GDM1 (cell line): ENCODE data around the gene OR10P1.
A peak's percentile ranks its signal among the peaks of the same experiment; 100 is the strongest.

ENCODE experiments used
- DNase-seq: peaks from one replicate; lab custom pipeline; 2025; lab: John Stamatoyannopoulos, UW

The OR10P1 gene

DNA sequence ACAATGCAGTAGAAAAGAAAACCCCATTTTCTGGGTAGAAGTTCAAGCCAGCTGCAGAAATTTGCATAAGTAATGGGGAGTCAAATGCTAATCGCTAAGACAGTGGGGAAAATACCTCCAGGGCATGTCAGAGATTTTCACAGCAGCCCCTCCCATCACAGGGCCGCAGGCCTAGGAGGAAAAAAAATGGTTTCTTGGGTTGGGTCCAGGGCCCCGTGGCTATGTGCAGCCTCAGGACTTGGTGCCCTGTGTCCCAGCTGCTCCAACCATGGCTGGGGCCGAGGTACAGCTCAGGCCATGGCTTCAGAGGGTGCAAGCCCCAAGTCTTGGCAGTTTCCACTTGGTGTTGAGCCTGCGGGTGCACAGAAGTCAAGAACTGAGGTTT lies 14.6 kb downstream of the OR10P1 start:
- no peak for DNase-seq

- DNase-seq = no peak
Observed at GRCh38 chr12:55652352-55652751, 15.7 kb downstream of the OR10P1 start.

DNA sequence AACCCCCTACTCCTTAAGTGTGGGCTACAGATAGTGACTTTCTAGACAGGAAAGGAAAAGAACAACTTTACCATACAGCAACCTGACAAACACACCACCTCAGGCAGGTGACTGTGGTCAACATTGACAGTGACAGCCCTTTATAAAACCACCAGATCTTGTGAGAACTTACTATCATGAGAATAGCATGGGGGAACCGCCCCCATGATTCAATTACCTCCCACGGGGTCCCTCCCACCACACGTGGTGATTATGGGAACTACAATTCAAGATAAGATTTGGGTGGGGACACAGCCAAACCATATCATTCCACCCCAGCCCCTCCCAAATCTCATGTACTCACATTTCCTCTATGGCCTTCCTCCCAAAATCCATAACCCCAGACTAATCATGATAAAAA lies 16.3 kb downstream of the OR10P1 start:
- DNase-seq = no peak

- DNase-seq = no peak
Observed at GRCh38 chr12:55654511-55655214, 18.0 kb downstream of the OR10P1 start.

- no peak for DNase-seq
Observed at GRCh38 chr12:55657212-55657611, 20.5 kb downstream of the OR10P1 start.

DNA sequence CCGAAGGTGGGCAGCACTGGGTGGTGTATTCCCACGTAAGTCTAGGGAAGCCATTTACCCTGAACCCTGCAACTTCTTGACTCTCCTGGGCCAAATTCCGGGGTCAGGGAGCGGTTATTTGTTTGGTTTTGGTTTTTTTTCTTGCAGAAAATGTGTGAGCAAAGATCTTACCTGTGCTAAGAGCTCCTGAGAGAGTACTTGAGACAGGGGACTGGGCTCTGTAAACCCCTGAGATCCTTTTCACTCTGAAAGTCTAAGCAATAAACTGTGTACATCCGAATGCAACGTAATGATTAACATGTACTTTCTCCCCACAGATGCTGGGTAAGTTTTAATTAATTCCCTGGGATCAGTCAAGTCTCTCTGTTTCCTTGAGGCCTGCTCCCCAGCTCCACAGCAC lies 21.5 kb downstream of the OR10P1 start:
- no peak for DNase-seq

- DNase-seq = no peak
Observed at GRCh38 chr12:55658635-55659391, 22.1 kb downstream of the OR10P1 start.

DNA sequence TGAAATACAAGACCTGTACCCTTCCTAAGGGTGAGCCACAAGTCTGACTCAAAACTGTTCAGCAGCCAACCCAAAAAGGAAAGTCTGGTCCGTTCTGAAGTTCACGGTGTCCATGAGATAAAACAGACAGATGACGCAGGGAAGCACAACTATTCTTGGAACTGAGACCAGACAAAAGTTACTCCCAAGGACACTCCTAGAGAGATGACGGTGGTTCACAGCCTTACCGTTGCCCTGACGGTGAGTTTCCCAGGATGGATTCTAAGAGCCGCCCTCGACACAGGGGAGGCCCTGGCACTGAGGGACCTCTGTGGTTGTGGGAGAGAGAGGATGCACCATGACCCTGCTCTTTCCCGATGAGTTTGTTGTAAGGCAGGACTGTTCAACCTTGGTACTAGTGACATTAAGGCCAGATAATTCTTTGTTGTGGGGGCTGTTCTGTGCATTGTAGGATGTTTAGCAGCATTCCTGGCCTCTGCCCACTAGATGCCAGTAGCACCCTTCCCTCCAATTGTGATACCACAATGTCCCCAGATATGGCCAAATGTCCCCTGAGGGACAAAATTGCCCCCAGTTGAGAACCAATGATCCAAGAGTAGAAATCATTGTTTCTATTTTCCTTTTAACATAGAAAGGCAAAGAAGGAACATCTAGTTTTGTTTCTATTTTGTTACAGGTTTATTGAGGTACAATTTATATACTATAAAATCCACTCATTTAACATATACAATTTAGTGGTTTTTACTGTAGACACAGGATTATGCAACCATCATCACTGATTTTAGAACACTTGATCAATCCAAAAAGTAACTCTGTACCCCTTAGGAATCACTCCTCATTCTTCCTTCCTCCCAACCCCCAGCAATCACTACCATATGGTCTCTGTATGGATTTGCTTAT lies 23.0 kb downstream of the OR10P1 start:
- peak; percentile 14 for DNase-seq

DNA sequence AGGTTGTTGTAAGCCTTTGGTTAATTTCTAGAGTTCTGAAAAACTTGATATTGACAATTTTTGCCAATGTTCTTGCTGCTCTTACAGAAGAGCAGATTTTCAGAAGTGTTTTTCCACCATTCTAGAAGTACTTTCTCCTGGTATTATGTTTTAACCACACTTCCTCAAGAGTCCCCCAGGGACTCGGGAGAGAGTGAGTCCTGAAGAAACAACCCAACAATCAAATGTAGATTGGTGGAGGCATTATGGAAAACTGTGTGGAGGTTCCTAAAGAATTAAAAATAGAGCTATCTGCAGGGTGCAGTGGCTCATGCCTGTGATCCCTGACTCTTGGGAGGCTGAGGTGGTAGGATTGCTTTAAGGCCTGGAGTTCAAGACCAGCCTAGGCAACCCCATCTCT lies 26.7 kb downstream of the OR10P1 start:
- no peak for DNase-seq

DNA sequence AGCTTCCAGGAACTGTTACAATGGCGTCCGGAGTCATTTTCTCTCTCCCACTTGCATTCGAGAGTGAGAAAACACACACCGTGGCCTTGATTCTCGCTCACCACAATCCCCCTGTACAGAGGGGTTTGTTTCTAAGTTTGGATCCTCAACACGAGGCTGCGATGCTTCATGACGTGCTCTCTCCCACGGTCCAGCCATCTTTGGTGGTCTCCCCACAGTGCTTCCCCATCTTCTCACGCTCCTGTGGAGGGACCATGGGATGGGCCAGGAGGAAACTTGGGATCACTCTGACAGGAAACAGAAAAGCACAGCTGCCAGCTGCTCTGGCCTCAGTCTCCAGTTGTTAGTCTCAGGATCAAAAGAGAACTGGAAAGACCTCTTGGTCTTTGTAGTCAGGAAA lies 28.1 kb downstream of the OR10P1 start:
- no peak for DNase-seq

DNA sequence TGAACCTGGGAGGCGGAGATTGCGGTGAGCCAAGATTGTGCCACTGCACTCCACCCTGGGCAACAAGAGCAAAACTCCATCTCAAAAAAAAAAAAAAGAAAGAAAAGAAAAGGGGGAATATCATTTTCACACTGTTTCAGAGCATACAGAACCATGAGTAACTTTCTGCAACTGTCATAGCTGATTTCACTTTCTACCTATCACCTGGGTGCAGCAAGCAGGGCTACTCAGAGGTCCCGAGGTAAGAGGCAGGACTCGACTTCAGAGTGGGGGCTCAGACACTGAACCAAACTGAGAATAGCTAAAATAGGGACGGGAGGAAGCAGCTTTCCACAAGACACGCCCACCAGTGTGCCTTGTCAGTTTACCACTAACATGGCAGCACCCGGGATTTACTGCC lies 29.8 kb downstream of the OR10P1 start:
- no peak for DNase-seq

DNA sequence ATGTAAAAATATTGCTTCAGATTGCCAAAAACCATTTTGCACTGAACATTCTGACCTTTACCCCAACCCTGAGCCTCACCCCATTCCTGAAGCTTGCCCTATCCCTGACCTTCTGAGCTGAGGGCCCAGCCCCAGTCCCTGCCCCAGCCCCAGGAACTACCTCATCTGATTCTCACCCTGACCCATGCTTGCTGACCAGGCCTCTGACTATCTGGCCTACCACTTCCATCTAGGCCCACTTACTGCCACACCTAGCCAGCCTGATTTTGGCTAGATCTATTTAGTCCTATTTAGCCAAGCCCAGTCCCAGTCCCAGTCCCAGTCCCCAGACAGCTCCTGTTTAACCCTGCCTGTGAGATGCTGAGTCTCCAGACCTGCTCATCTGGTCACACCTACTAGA lies 33.6 kb downstream of the OR10P1 start:
- DNase-seq = no peak

DNA sequence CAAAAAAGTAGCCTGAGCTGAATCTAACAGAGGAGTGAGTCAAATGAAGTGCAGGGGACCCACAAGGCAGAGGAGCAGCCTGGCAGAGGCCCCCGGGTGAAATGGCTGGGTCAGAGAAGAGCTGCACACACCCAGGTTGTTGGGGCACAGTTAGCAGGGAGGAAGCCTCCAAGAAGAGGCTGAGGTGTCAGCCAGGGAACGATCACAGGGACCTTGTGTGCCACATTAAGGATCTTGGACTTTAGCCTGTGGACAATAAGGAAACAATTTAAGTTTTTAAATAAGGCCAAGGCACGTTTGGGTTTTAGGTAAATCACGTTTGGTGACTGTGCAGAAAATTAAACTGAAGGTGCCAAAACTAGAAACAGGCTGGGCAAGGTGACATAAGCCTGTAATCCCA lies 35.1 kb downstream of the OR10P1 start:
- DNase-seq = no peak

DNA sequence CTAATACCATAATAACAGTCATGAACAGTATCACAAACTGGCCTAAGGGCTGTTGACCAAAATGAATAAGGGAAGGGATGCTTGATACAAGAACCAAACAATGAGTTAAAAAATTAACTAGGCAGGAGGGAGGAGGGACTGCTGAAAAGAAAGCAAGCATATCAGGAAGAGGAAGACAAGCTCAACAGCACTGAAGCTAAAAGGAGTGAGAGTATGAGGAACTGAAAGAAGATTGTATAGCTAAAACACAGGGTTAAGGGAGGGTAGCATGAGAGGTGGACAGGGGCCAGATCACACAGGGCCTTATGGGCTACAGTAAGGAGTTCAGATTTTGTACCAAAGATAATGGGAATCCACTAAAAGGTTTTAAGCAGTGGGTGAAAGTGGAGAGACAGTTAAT lies 36.9 kb downstream of the OR10P1 start:
- DNase-seq = no peak

GRCh38 chr12:55675666-55676065 lies 39.0 kb downstream of the OR10P1 start:
- DNase-seq = no peak

GRCh38 chr12:55676707-55677106 lies 40.0 kb downstream of the OR10P1 start:
- DNase-seq = no peak

GRCh38 chr12:55679691-55680090 lies 43.0 kb downstream of the OR10P1 start:
- no peak for DNase-seq

- DNase-seq = no peak
Observed at GRCh38 chr12:55681142-55682077, 44.7 kb downstream of the OR10P1 start.

DNA sequence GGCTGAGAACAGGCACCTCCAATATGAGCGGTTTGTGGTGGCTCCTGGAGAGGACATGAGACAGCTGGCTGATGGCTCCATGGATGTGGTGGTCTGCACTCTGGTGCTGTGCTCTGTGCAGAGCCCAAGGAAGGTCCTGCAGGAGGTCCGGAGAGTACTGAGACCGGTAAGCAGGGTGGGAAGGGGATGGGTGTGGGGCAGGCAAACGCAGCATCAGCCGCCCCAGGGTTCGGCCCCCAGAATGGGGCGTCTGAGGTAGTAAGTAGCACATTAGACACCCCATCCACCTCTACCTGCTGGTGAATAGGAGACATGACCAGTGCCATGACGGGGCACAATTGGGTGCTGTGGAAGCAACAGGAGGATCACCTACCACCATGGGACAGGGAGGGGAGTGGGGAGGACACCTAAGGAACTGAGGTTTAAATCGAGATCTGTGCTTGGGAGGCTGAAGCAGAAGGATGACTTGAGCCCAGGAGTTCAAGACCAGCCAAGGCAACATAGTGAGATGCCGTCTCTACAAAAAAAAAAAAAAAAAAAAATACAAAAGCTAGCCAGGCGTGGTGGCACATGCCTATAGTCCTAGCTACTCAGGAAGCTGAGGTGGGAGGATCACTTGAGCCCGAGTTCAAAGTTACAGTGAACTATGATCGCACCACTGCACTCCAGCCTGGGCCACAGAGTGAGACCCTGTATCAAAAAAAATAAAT lies 45.5 kb downstream of the OR10P1 start:
- no peak for DNase-seq

DNA sequence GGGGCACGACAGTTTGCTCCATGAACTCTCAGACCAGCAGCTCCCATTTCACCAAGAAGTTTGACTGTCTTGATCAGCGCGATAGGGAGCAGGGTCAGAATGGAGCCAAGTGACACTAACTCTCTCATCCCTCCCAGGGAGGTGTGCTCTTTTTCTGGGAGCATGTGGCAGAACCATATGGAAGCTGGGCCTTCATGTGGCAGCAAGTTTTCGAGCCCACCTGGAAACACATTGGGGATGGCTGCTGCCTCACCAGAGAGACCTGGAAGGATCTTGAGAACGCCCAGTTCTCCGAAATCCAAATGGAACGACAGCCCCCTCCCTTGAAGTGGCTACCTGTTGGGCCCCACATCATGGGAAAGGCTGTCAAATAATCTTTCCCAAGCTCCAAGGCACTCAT lies 47.0 kb downstream of the OR10P1 start:
- no peak for DNase-seq

- DNase-seq = no peak
Observed at GRCh38 chr12:55684761-55685370, 48.2 kb downstream of the OR10P1 start.
